Small intestine (tissue), 7 donors: ENCODE results near the gene ZC3H8. TPM values are rescaled to one million over a fixed set of nuclear protein-coding genes. Genes with fewer than 3 reads are reported as not detected.
"Not testable (repeated sequence)": the region's sequence is repeated elsewhere in the genome, so short reads cannot be mapped to it uniquely, and the experiment has no call there.

Experiments used
- DNase-seq, 2 donors: peaks; one replicate each; pipeline versions ENCODE4 v3.0.0 to v3.0.0-alpha.2; 2013
- FAIRE-seq: peaks from 2 replicates; lab custom pipeline; 2012; peaks lifted over from hg19 to GRCh38; lab: Jason Lieb, UNC
- H3K27ac ChIP-seq, 3 donors: one replicate each; pipeline ENCODE4 v1.5.1; 2013; ENCODE audit warnings: low read length in 2 of 3, mild to moderate bottlenecking in 2 of 3, control low read depth in 1 of 3, inconsistent platforms in 1 of 3, low read depth in 1 of 3, moderate library complexity in 1 of 3
- H3K27me3 ChIP-seq, 3 donors: one replicate each; pipeline ENCODE4 v1.6.1; 2013; ENCODE audit warnings: low read length in 3 of 3, inconsistent platforms in 1 of 3; ENCODE audit not compliant: control insufficient read depth in 3 of 3, insufficient read depth in 3 of 3
- H3K36me3 ChIP-seq, 3 donors: one replicate each; pipeline ENCODE4 v1.6.1; 2013; ENCODE audit warnings: low read length in 3 of 3, inconsistent platforms in 1 of 3, low read depth in 1 of 3, mild to moderate bottlenecking in 1 of 3, moderate library complexity in 1 of 3; ENCODE audit not compliant: control insufficient read depth in 3 of 3, insufficient read depth in 2 of 3
- H3K4me1 ChIP-seq, 3 donors: one replicate each; pipeline ENCODE4 v1.6.1; 2013; ENCODE audit warnings: low read length in 2 of 3, inconsistent platforms in 1 of 3, low read depth in 1 of 3, mild to moderate bottlenecking in 1 of 3, moderate library complexity in 1 of 3; ENCODE audit not compliant: control insufficient read depth in 3 of 3, insufficient read depth in 2 of 3
- H3K4me3 ChIP-seq, 3 donors: one replicate each; pipeline ENCODE4 v1.5.1; 2013; ENCODE audit warnings: low read length in 3 of 3, control low read depth in 1 of 3, inconsistent platforms in 1 of 3, low read depth in 1 of 3, mild to moderate bottlenecking in 1 of 3, moderate library complexity in 1 of 3
- H3K9me3 ChIP-seq, 2 donors: one replicate each; pipeline ENCODE4 v1.6.1; 2013; ENCODE audit warnings: low read depth in 1 of 2, low read length in 1 of 2; ENCODE audit not compliant: control insufficient read depth in 2 of 2, insufficient read depth in 1 of 2
- WGBS, 3 donors: extraction: QIAGEN DNeasy Blood & Tissue Kit; methylation state at CpG; one replicate each; pipeline ENCODE4 v1.1.7; 2013; 5-methylcytosine and 5-hydroxymethylcytosine counted together
- polyA plus RNA-seq, 4 donors: library from polyadenylated mRNA; stranded (reverse) in 3 of 4; unstranded in 1 of 4; fragments of 200-250 nt in 3 of 4; fragments of 120-200 nt in 1 of 4; gene quantifications; one replicate each; pipeline versions ENCODE4 v1.2.1 to v1.2.3, GENCODE V29; 2013
- donor health status: healthy with polysubstance abuse.
- donor health status: control.
- donor health status: control.
- donor health status: Bipolar disorder and iron deficiency.
- donor health status: healthy.

Gene ZC3H8
- polyA plus RNA-seq, 4 donors = 3.5 to 13.0 (median 9.0) TPM

GRCh38 chr2:112220186-112220585 is 34.7 kb downstream of the ZC3H8 start:
- Histone ChIP-seq H3K9me3 (peaks cover 0 to 18% of the 10 kb centered on the region in 2 donors), H3K4me3 (no peak overlapping the region), H3K27ac (no peak overlapping the region), H3K27me3 (no peaks in the 10 kb centered on the region), H3K4me1 (no peaks in the 10 kb centered on the region), H3K36me3 (peaks cover 0 to 8% (median 7%) of the 10 kb centered on the region in 3 donors)
- WGBS, 3 donors = 97 to 100% (median 98%) methylated on average over 3 of the region's 3 CpGs
- FAIRE-seq = no peak
- DNase-seq = no peak

GRCh38 chr2:112217854-112218253 is 37.0 kb downstream of the ZC3H8 start:
- DNase-seq = no peak
- Histone ChIP-seq H3K27ac (no peak overlapping the region), H3K4me1 (no peaks in the 10 kb centered on the region), H3K27me3 (no peaks in the 10 kb centered on the region), H3K4me3 (no peak overlapping the region), H3K36me3 (peaks cover 0 to 10% (median 7%) of the 10 kb centered on the region in 3 donors), H3K9me3 (peaks cover 0 to 18% of the 10 kb centered on the region in 2 donors)
- FAIRE-seq = no peak

- Histone ChIP-seq H3K27me3 (no peaks in the 10 kb centered on the region), H3K36me3 (peaks cover 0 to 6% (median 5%) of the 10 kb centered on the region in 3 donors), H3K4me1 (no peaks in the 10 kb centered on the region), H3K27ac (no peak overlapping the region), H3K4me3 (no peak overlapping the region), H3K9me3 (peaks cover 0 to 12% of the 10 kb centered on the region in 2 donors)
- DNase-seq (peak; percentile 4 to 5), FAIRE-seq (no peak)
- whole genome bisulfite sequencing, 3 donors = 93 to 99% (median 95%) methylated on average over 3 of the region's 3 CpGs
Measured at GRCh38 chr2:112216167-112216566, 38.7 kb downstream of the ZC3H8 start.

- H3K27ac ChIP-seq, DNase-seq, H3K27me3 ChIP-seq, H3K9me3 ChIP-seq, H3K4me1 ChIP-seq, H3K4me3 ChIP-seq, FAIRE-seq, H3K36me3 ChIP-seq: not testable (repeated sequence)
- WGBS, 3 donors = 89 to 94% (median 92%) methylated on average over 3 of the region's 3 CpGs
Measured at GRCh38 chr2:112207905-112208304, 46.9 kb downstream of the ZC3H8 start.

- no peak for FAIRE-seq
Measured at GRCh38 chr2:112204411-112204810, 50.4 kb downstream of the ZC3H8 start.

GRCh38 chr2:112201696-112202430 is 53.0 kb downstream of the ZC3H8 start:
- DNase-seq (peak in 1 of 2 donors; percentile 4), FAIRE-seq (no peak)
- 83 to 89% (median 88%) methylated on average over 3 of the region's 3 CpGs for WGBS, 3 donors
- no peaks in the 10 kb centered on the region for H3K36me3 ChIP-seq
- no peak overlapping the region for H3K27ac ChIP-seq
- H3K9me3 ChIP-seq = peaks cover 0 to 7% of the 10 kb centered on the region in 2 donors
- no peaks in the 10 kb centered on the region for H3K27me3 ChIP-seq
- H3K4me3 ChIP-seq = no peak overlapping the region
- H3K4me1 ChIP-seq = no peaks in the 10 kb centered on the region

More at GRCh38 chr2:112204411-112204810, 50.4 kb downstream of the ZC3H8 start:
- no peak for DNase-seq
- Histone ChIP-seq H3K27ac (no peak overlapping the region), H3K27me3 (no peaks in the 10 kb centered on the region), H3K4me1 (no peaks in the 10 kb centered on the region), H3K4me3 (no peak overlapping the region), H3K36me3 (no peaks in the 10 kb centered on the region), H3K9me3 (peaks cover 0 to 7% of the 10 kb centered on the region in 2 donors)
- 93 to 96% (median 94%) methylated on average over 2 of the region's 2 CpGs for WGBS, 3 donors

GRCh38 chr2:112199188-112199587 is 55.7 kb downstream of the ZC3H8 start:
- no peak for DNase-seq
- no peak for FAIRE-seq
- Histone ChIP-seq H3K4me3 (no peak overlapping the region), H3K9me3 (peaks cover 0 to 2% of the 10 kb centered on the region in 2 donors), H3K4me1 (no peaks in the 10 kb centered on the region), H3K36me3 (no peaks in the 10 kb centered on the region), H3K27ac (no peak overlapping the region), H3K27me3 (no peaks in the 10 kb centered on the region)
- 74 to 89% (median 87%) methylated on average over 3 of the region's 3 CpGs for WGBS, 3 donors

- DNase-seq (no peak), FAIRE-seq (no peak)
- H3K36me3 ChIP-seq = no peaks in the 10 kb centered on the region
- no peak overlapping the region for H3K27ac ChIP-seq
- H3K4me1 ChIP-seq = no peaks in the 10 kb centered on the region
- H3K27me3 ChIP-seq = no peaks in the 10 kb centered on the region
- peaks cover 0 to 2% of the 10 kb centered on the region in 2 donors for H3K9me3 ChIP-seq
- no peak overlapping the region for H3K4me3 ChIP-seq
Measured at GRCh38 chr2:112198780-112199179, 56.1 kb downstream of the ZC3H8 start.
